Thyroid gland (tissue), 4 donors: Measurements from ENCODE around the gene VENTX. TPM values are rescaled to one million over a fixed set of nuclear protein-coding genes. Genes with fewer than 3 reads are reported as not detected.

Experiments used
- DNase-seq, 2 donors: peaks; one replicate each; pipeline ENCODE4 v3.0.0-alpha.2; 2019
- H3K27ac ChIP-seq, 3 donors: fragments of 200-600 bp; sonication (generic); 1 replicate in 2 of 3; 2 replicates in 1 of 3; pipeline ENCODE4 v1.5.1; 2016 to 2019; ENCODE audit warnings: mild to moderate bottlenecking in 1 of 3, moderate library complexity in 1 of 3
- H3K27me3 ChIP-seq: fragments of 200-600 bp; sonication (generic); one replicate; pipeline ENCODE4 v1.5.1; 2019
- H3K36me3 ChIP-seq, 2 donors: fragments of 200-600 bp; sonication (generic); one replicate each; pipeline ENCODE4 v1.5.1; 2016 to 2019
- H3K4me1 ChIP-seq, 2 donors: fragments of 200-600 bp; sonication (generic); one replicate each; pipeline ENCODE4 v1.5.1; 2017 to 2019
- H3K4me3 ChIP-seq, 3 donors: fragments of 200-600 bp; sonication (generic); replicated peaks in 1 of 3; 1 replicate in 2 of 3; 2 replicates in 1 of 3; pipeline ENCODE4 v1.5.1; 2016; ENCODE audit warnings: mild to moderate bottlenecking in 1 of 3
- H3K9me3 ChIP-seq: fragments of 200-600 bp; sonication (generic); one replicate; pipeline ENCODE4 v1.5.1; 2017
- POLR2A ChIP-seq, 2 donors: fragments of 450-650 bp; IDR thresholded peaks; one replicate each; pipeline ENCODE4 v1.6.1; 2017; ENCODE audit warnings: antibody characterized with exemption in 2 of 2, mild to moderate bottlenecking in 2 of 2, moderate library complexity in 1 of 2
- WGBS, 2 donors: methylation state at CpG; one replicate each; pipeline ENCODE4 v1.1.5; 2017; 5-methylcytosine and 5-hydroxymethylcytosine counted together
- intact Hi-C: fragments of 100-400 bp; cut with DNase I; formaldehyde crosslinking; loops from one replicate; pipeline ENCODE4 v1.15.1; 2023
- total RNA-seq, 4 donors: library from RNA; depleted of rRNA; stranded (reverse); fragments of >200 nt; gene quantifications; one replicate each; pipeline ENCODE4 v1.2.3, GENCODE V29; 2016
- TF ChIP-seq, protein P1 (sequence below), 6 experiments: fragments of 200-600 bp in 3 of 6; fragments of 450-650 bp in 3 of 6; sonication (generic) in 3 of 6; IDR thresholded peaks; one replicate each; pipeline ENCODE4 v1.5.1; 2016 to 2019; ENCODE audit warnings: antibody characterized with exemption in 6 of 6, mild to moderate bottlenecking in 2 of 6, inconsistent platforms in 1 of 6, moderate library complexity in 1 of 6

Gene VENTX
- total RNA-seq, 4 donors from 2014 or later: 0.40 to 1.3 (median 0.63) TPM; not detected in 1

DNA sequence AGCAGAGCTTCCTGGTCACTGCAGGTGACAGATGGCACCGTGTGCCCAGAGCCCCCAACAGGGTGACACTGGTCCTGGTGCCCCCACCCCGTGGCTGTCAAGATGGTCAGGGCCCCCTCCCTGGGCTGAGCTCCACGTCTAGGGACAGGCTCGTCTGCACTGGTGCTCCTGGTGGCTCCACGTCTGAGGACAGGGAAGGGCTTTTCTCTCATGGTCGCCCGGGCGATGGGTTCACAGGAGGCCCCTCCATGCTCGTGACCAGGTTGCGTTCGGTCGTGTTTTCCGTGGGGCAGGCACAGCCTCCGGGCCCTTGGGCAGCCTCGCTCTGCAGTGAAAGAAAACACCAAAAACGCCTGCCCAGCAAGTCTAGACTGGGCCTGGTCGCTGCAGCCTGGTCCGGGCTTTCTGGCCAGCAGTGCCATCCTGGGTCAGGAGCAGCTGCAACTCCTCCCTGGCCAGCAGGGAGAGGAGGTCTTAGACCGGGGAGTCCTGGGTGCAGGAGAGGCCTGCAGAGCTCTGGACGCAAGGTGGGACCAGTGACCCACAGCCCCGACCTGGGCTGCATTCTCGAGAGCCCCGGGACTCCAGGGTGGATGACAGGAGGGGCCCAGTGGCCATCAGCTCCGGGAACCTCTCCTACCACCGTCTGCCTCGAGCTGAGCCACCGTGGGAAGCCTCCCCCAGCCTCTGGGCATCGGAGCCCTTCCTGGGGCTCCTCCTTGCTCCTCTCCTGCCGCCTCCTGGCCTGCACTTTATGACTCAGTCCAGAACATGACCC is 35.5 kb upstream of the VENTX start:
- Histone ChIP-seq H3K4me3 (no peak overlapping the region), H3K4me1 (no peaks in the 10 kb centered on the region), H3K27me3 (no peaks in the 10 kb centered on the region), H3K9me3 (no peaks in the 10 kb centered on the region), H3K27ac (no peak overlapping the region), H3K36me3 (no peaks in the 10 kb centered on the region)
- intact Hi-C loops: no loop called here
- no peak for TF ChIP-seq POLR2A (IDR thresholded peaks at IDR 0.05)
- no peak for DNase-seq
- WGBS, 2 donors: 60 to 82% methylated on average over 1 to 10 of the region's 29 CpGs

GRCh38 chr10:133202778-133203651 is 34.6 kb upstream of the VENTX start:
- H3K4me3 ChIP-seq: no peak overlapping the region
- no peaks in the 10 kb centered on the region for H3K27me3 ChIP-seq
- H3K36me3 ChIP-seq: no peaks in the 10 kb centered on the region
- no peaks in the 10 kb centered on the region for H3K4me1 ChIP-seq
- 88 to 90% methylated on average over 10 to 41 of the region's 62 CpGs for WGBS, 2 donors
- no peak for DNase-seq
- H3K9me3 ChIP-seq: no peaks in the 10 kb centered on the region
- H3K27ac ChIP-seq: no peak overlapping the region
- TF ChIP-seq POLR2A (IDR thresholded peaks at IDR 0.05): no peak
- TF ChIP-seq, protein P1, sequence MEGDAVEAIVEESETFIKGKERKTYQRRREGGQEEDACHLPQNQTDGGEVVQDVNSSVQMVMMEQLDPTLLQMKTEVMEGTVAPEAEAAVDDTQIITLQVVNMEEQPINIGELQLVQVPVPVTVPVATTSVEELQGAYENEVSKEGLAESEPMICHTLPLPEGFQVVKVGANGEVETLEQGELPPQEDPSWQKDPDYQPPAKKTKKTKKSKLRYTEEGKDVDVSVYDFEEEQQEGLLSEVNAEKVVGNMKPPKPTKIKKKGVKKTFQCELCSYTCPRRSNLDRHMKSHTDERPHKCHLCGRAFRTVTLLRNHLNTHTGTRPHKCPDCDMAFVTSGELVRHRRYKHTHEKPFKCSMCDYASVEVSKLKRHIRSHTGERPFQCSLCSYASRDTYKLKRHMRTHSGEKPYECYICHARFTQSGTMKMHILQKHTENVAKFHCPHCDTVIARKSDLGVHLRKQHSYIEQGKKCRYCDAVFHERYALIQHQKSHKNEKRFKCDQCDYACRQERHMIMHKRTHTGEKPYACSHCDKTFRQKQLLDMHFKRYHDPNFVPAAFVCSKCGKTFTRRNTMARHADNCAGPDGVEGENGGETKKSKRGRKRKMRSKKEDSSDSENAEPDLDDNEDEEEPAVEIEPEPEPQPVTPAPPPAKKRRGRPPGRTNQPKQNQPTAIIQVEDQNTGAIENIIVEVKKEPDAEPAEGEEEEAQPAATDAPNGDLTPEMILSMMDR (IDR thresholded peaks at IDR 0.05): no peak
- intact Hi-C loops: no loop called here

DNA sequence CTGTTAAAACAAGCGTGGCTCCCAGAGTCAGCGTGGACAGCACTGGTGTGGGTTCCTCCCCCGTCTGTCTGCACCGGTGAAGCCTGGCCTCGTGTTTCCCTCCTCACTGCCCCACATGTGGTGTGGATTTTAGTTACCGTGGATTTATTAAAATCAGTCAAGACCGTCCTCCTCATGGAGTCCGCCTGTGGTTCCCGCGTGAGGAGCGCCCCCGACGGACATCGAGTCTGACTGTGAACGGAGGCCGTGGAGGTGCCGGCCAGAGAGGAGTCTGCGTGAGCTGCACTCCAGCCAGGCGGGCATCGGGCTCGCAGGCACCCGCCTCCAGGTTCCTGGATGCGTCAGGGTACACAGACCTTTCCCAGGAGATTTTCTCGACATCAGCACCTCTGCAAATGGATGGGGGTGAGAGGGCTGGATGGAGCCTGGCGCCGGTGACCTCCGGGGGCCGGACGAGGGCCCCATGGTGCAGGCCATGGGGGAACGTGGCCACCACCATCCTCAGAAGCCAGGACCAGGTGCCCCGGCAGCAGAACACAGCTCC is 33.9 kb upstream of the VENTX start:
- no peak for DNase-seq
- H3K4me3 ChIP-seq: no peak overlapping the region
- no peaks in the 10 kb centered on the region for H3K4me1 ChIP-seq
- TF ChIP-seq, protein P1 (IDR thresholded peaks at IDR 0.05): no peak
- no peak for TF ChIP-seq POLR2A (IDR thresholded peaks at IDR 0.05)
- WGBS, 2 donors: 85 to 90% methylated on average over 20 to 24 of the region's 31 CpGs
- H3K36me3 ChIP-seq: no peaks in the 10 kb centered on the region
- no peaks in the 10 kb centered on the region for H3K27me3 ChIP-seq
- no peaks in the 10 kb centered on the region for H3K9me3 ChIP-seq
- no peak overlapping the region for H3K27ac ChIP-seq
- intact Hi-C loops: no loop called here

- Histone ChIP-seq H3K27me3 (no peaks in the 10 kb centered on the region), H3K36me3 (no peaks in the 10 kb centered on the region), H3K9me3 (no peaks in the 10 kb centered on the region), H3K27ac (no peak overlapping the region), H3K4me3 (no peak overlapping the region), H3K4me1 (no peaks in the 10 kb centered on the region)
- WGBS, 2 donors: 92% methylated on average over 20 to 37 of the region's 38 CpGs
- DNase-seq: no peak
- no peak for TF ChIP-seq POLR2A (IDR thresholded peaks at IDR 0.05)
- TF ChIP-seq, protein P1 (IDR thresholded peaks at IDR 0.05): no peak
- intact Hi-C loops: no loop called here
Measured at GRCh38 chr10:133204226-133205015, 33.2 kb upstream of the VENTX start.

- no peak for DNase-seq
- TF ChIP-seq, protein P1 (IDR thresholded peaks at IDR 0.05): no peak
- no peak for TF ChIP-seq POLR2A (IDR thresholded peaks at IDR 0.05)
- Histone ChIP-seq H3K27me3 (no peaks in the 10 kb centered on the region), H3K27ac (no peak overlapping the region), H3K4me3 (no peak overlapping the region), H3K9me3 (no peaks in the 10 kb centered on the region), H3K4me1 (no peaks in the 10 kb centered on the region), H3K36me3 (no peaks in the 10 kb centered on the region)
- 81 to 84% methylated on average over 5 to 9 of the region's 23 CpGs for WGBS, 2 donors
- intact Hi-C loops: no loop called here
Measured at GRCh38 chr10:133205146-133205545, 32.5 kb upstream of the VENTX start.
